K562 (cell line): ENCODE measurements around the gene PLXNB2.

Experiments used
- CTCF ChIP-seq, 3 experiments: IDR thresholded peaks in 2 of 3; conservative IDR thresholded peaks in 1 of 3; 2 replicates each; pipeline ENCODE4 v1.5.1; 2011 to 2012; ENCODE audit warnings: low read length in 3 of 3, mild to moderate bottlenecking in 3 of 3, control low read depth in 2 of 3, improper control_type of control experiment in 1 of 3, inconsistent platforms in 1 of 3, low read depth in 1 of 3, mixed read lengths in 1 of 3, moderate library complexity in 1 of 3; ENCODE audit not compliant: insufficient read depth in 2 of 3
- LARP7 ChIP-seq: fragments of 450-650 bp; IDR thresholded peaks from 2 replicates; pipeline ENCODE4 v1.6.1; 2016
- MEF2A ChIP-seq: IDR thresholded peaks from 2 replicates; pipeline ENCODE4 v1.6.1; 2011; ENCODE audit warnings: low read depth, mild to moderate bottlenecking, low read length, moderate library complexity; ENCODE audit not compliant: control insufficient read depth
- RNF2 ChIP-seq: sonication (generic); IDR thresholded peaks from 2 replicates; pipeline ENCODE4 v1.6.1; 2016
- ZFP1 ChIP-seq: fragments of 450-650 bp; formaldehyde crosslinking; IDR thresholded peaks from 2 replicates; pipeline ENCODE4 v1.4.0; 2020; ENCODE audit warnings: mild to moderate bottlenecking, mixed read lengths

GRCh38 chr22:50226063-50226874 lies 81.2 kb downstream of the PLXNB2 start:
- TF ChIP-seq CTCF (IDR thresholded peaks at IDR 0.05 in 2 of 3, conservative IDR thresholded peaks at IDR 0.05 in 1 of 3; ENCODE audit: insufficient read depth in 2 of 3, low read depth in 1 of 3, low read length in 3 of 3) (no peak), MEF2A (no peak), ZFP1 (CRISPR knock-in tag) (no peak), RNF2 (no peak), LARP7 (no peak)
